Islet of Langerhans (tissue), 1 donor: Measurements from ENCODE around the gene ELL.

Experiments used
- FAIRE-seq: peaks from one replicate; lab custom pipeline; 2011; peaks lifted over from hg19 to GRCh38; lab: Jason Lieb, UNC

ELL gene

DNA sequence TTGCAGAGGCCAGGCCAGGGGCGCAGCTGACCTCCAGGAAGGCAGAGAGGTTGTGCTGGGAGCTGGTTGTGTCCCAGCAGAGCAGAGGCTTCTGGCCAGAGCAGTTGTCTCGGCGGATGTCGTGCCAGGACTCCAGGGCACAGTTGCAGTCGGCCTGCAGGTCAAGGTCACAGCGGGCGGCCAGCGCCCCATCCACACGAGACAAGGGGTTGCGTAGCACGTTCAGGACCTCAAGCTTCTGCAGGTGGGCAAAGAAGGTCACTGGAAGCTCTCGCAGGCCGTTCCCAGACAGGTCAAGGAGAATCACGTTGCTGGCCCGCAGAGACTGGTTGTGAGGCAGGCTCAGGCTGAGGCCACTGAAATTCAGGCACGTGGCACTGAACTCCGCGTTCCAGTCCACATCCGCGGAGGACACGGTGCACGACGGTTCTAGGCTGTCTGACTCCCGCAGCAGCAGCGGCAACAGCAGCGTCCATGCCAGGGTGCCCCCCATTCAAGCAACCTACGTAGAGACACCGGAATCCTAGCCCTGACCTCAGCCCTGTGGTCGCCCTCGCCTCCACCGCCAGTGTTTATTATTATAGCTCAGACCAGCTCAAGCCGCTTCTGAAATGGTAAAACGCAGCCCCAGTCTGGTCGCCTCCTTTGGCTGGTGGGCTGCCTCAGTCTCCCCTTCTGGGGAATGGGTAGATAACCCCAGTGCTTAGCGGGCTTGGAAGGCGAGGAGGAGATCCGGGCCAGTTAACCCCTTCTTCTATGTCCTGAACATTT lies 125.2 kb downstream of the ELL start:
- no peak for FAIRE-seq

DNA sequence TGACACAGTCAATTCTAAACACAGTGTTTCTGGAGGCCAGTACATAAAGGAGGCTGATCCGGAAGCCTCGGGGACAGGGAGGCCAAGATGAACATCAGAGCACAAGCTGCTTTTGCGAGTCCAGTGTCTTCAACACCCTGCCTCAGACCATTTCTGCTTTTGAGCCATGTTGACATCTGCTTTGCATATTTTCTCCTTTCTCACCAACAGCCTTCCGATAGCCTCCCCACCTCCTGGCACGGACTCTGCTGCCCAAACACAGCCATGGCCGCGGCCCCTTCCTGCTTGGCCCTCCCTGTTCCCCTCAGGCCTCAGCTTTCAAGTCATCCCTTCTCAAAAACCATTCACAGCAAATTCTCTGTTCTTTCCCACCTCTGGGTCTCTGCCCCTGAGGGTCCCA lies 128.0 kb downstream of the ELL start:
- FAIRE-seq = no peak

DNA sequence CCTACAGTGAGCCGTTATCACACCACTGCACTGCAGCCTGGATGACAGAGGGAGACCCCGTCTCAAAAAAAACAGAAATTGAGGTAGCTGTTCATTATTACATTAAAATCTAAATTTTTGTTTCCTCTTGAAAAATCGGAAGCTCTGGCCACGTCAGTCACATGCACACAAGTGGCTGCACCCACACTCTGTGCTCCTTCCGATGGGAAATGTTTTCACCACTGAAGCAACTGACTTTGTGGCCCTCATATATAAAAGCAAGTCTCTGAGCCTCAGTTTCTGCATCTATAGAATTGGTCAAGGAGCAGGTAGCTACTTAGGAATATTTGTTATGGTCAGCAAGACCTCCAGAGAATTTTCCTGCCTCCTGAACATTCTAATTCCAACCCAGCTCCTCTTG lies 128.9 kb downstream of the ELL start:
- FAIRE-seq = no peak
